ENCODE results near the gene ANGPT4.

The ANGPT4 gene

DNA sequence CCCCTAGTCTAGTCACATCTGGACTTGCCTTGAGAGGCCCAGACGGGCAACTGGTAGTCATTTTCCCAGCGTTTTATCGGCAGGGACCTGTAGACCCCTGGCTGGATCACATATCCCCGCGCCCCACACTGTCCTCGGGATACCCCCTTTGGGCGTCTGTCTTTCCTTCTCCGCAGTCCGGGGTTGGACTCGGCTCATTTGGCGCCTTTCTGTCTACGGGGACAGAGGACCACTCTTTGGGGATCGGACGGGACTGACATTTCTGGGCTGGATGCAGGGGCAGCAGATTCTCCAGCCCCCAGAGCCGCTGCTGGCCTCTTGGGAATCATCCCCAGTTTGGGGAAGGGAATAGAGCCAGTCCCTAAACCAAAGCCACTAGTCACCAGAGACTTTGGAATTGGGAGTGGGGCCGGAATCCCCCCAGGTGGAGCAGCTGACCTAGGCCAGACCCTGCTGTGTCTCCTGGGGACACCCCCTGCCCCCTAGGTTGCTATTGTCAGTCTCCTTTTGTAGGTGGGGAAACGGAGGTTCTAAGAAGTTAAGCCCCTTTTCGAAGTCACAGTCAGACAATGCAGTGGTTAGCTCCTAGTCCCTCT is 81.9 kb downstream of the ANGPT4 start:
- Histone ChIP-seq H3K9ac (ENCODE audit: low read length) (peak overlapping the region; percentile 86), H3K4me1 (ENCODE audit: insufficient read depth, low read length, severe bottlenecking) (peaks cover 21% of the 10 kb centered on the region), H3K27ac (ENCODE audit: low read depth, low read length, poor library complexity, severe bottlenecking) (no peak overlapping the region)

DNA sequence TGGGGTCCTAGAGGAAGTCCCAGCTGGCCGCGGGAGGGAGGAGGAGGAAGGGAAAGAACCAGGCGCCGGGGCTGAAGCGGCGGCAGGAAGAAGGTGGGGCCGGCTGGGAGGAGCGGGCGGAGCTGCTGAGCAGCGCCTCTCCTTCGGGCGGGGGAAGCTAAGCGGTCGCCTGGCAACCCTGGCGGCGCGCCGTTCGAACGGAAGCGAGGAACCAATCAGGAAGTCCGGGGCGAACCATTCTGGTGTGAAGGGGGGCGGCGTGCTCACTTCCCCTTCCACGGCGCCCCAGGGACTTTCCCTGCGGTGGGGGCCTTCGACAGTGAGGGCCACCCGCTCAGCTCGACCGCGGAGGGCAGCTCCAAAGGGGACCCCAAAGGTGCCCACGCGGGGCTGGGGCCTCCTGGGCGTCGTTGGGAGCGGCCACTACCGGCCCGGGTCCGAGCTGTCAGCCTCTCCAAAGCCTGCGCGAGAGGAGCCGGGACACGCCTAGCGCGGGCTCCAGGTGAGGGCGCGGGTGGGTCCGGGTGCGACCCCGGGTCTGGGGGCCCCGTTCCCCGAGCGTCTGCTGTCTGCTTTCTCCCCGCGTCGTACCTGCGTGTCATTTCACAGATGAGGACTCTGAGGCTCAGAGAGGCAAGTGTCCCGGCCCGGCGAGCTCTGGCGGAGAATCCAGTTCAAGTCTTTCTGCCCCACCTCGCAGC is 82.5 kb downstream of the ANGPT4 start, which contains the start of gene FAM110A:
TSS of gene FAM110A (plus strand) at position 266 of the 701 bp plus-strand sequence. CDS start 11,090 bp downstream, outside the sequence.
- peaks cover 21% of the 10 kb centered on the region for H3K4me1 ChIP-seq (ENCODE audit: insufficient read depth, low read length, severe bottlenecking)
- no peaks in the 10 kb centered on the region for H3F3A ChIP-seq (ENCODE audit: insufficient read depth, low read length)
- H4K20me1 ChIP-seq (ENCODE audit: insufficient read depth, low read length): no peaks in the 10 kb centered on the region
- no peaks in the 10 kb centered on the region for H3K9me2 ChIP-seq (ENCODE audit: low read depth, low read length)
- H3K27ac ChIP-seq (ENCODE audit: low read depth, low read length, poor library complexity, severe bottlenecking): no peak within 1 kb of the TSS
- H3K9me3 ChIP-seq (ENCODE audit: low read length): no peaks in the 10 kb centered on the region
- peak within 1 kb of the TSS; percentile 99 for H3K4me2 ChIP-seq (ENCODE audit: low read length)
- peak within 1 kb of the TSS; percentile 86 for H3K9ac ChIP-seq (ENCODE audit: low read length)
- H3K27me3 ChIP-seq (ENCODE audit: insufficient read depth, low read length): no peaks in the 10 kb centered on the region; the same call in 1 of the 2 replicates
- no peaks in the 10 kb centered on the region for H3K79me2 ChIP-seq (ENCODE audit: insufficient read depth, low read length)
- peak within 1 kb of the TSS; percentile 84 for H3K4me3 ChIP-seq (ENCODE audit: low read depth, low read length, poor library complexity, severe bottlenecking)
- TF ChIP-seq, protein P1, sequence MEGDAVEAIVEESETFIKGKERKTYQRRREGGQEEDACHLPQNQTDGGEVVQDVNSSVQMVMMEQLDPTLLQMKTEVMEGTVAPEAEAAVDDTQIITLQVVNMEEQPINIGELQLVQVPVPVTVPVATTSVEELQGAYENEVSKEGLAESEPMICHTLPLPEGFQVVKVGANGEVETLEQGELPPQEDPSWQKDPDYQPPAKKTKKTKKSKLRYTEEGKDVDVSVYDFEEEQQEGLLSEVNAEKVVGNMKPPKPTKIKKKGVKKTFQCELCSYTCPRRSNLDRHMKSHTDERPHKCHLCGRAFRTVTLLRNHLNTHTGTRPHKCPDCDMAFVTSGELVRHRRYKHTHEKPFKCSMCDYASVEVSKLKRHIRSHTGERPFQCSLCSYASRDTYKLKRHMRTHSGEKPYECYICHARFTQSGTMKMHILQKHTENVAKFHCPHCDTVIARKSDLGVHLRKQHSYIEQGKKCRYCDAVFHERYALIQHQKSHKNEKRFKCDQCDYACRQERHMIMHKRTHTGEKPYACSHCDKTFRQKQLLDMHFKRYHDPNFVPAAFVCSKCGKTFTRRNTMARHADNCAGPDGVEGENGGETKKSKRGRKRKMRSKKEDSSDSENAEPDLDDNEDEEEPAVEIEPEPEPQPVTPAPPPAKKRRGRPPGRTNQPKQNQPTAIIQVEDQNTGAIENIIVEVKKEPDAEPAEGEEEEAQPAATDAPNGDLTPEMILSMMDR (IDR thresholded peaks at IDR 0.05; ENCODE audit: low read length): no peak
- no peak for TF ChIP-seq EZH2 (IDR thresholded peaks at IDR 0.05; ENCODE audit: borderline replicate concordance, low read length)
- H3K36me3 ChIP-seq (ENCODE audit: insufficient read depth, low read length): no peaks in the 10 kb centered on the region
- H2AFZ ChIP-seq (ENCODE audit: low read length): peak within 1 kb of the TSS; percentile 96; the same call in 1 of the 2 replicates

More for the DNA sequence above, 81.9 kb downstream of the ANGPT4 start:
- H2AFZ ChIP-seq (ENCODE audit: low read length): peak overlapping the region; percentile 40; the same call in 1 of the 2 replicates
- H3K4me3 ChIP-seq (ENCODE audit: low read depth, low read length, poor library complexity, severe bottlenecking): peak overlapping the region; percentile 84
- no peaks in the 10 kb centered on the region for H4K20me1 ChIP-seq (ENCODE audit: insufficient read depth, low read length)
- no peaks in the 10 kb centered on the region for H3K36me3 ChIP-seq (ENCODE audit: insufficient read depth, low read length)
- H3K9me2 ChIP-seq (ENCODE audit: low read depth, low read length): no peaks in the 10 kb centered on the region
- TF ChIP-seq, protein P1 (IDR thresholded peaks at IDR 0.05; ENCODE audit: low read length): no peak
- TF ChIP-seq EZH2 (IDR thresholded peaks at IDR 0.05; ENCODE audit: borderline replicate concordance, low read length): no peak
- no peaks in the 10 kb centered on the region; the same call in 1 of the 2 replicates for H3K27me3 ChIP-seq (ENCODE audit: insufficient read depth, low read length)
- H3K4me2 ChIP-seq (ENCODE audit: low read length): peak overlapping the region; percentile 99
- H3K9me3 ChIP-seq (ENCODE audit: low read length): no peaks in the 10 kb centered on the region
- H3F3A ChIP-seq (ENCODE audit: insufficient read depth, low read length): no peaks in the 10 kb centered on the region
- no peaks in the 10 kb centered on the region for H3K79me2 ChIP-seq (ENCODE audit: insufficient read depth, low read length)

- Histone ChIP-seq H3K27me3 (ENCODE audit: insufficient read depth, low read length) (no peaks in the 10 kb centered on the region; the same call in 1 of the 2 replicates), H3K79me2 (ENCODE audit: insufficient read depth, low read length) (no peaks in the 10 kb centered on the region), H3K9me3 (ENCODE audit: low read length) (no peaks in the 10 kb centered on the region), H3K27ac (ENCODE audit: low read depth, low read length, poor library complexity, severe bottlenecking) (no peak overlapping the region), H3F3A (ENCODE audit: insufficient read depth, low read length) (no peaks in the 10 kb centered on the region), H3K4me3 (ENCODE audit: low read depth, low read length, poor library complexity, severe bottlenecking) (peak overlapping the region; percentile 84), H3K36me3 (ENCODE audit: insufficient read depth, low read length) (no peaks in the 10 kb centered on the region), H4K20me1 (ENCODE audit: insufficient read depth, low read length) (no peaks in the 10 kb centered on the region), H3K4me2 (ENCODE audit: low read length) (peak overlapping the region; percentile 99), H3K4me1 (ENCODE audit: insufficient read depth, low read length, severe bottlenecking) (peaks cover 21% of the 10 kb centered on the region), H3K9ac (ENCODE audit: low read length) (peak overlapping the region; percentile 86; the same call in 1 of the 2 replicates), H3K9me2 (ENCODE audit: low read depth, low read length) (no peaks in the 10 kb centered on the region), H2AFZ (ENCODE audit: low read length) (peak overlapping the region; percentile 96; the same call in 1 of the 2 replicates)
- TF ChIP-seq, protein P1 (IDR thresholded peaks at IDR 0.05; ENCODE audit: low read length): no peak
- TF ChIP-seq EZH2 (IDR thresholded peaks at IDR 0.05; ENCODE audit: borderline replicate concordance, low read length): no peak
Measured at GRCh38 chr20:833121-833449, 83.0 kb downstream of the ANGPT4 start.

All from OCI-LY1 (cell line).